Stromal cell of bone marrow (primary cell): Measurements from ENCODE around the gene CYTIP.
A peak's percentile ranks its signal among the peaks of the same experiment; 100 is the strongest.

Experiments
- DNase-seq: peaks from one replicate; pipeline ENCODE4 v3.0.0-alpha.2; 2012; ENCODE audit warnings: low read depth

Gene CYTIP

DNA sequence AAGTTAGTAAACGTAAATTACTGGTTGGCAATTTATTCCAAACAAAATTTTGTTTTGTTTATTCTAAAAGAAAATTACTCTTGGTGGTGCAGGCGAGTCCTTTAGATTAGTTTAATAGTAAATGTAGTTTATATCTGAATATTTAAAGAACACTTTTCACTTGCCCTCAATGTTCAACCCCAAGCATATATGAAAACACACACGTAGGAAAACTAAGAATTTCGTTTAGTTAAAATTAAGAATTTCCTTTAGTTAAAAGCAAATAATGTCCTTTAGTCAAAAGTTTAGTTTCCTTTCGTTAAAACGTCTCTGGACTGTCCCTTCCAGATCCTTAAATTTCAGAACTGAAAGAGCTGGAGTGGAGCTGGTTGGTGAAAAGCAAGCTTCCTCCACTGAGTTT, 19.1 kb upstream of the CYTIP start:
- no peak for DNase-seq

DNA sequence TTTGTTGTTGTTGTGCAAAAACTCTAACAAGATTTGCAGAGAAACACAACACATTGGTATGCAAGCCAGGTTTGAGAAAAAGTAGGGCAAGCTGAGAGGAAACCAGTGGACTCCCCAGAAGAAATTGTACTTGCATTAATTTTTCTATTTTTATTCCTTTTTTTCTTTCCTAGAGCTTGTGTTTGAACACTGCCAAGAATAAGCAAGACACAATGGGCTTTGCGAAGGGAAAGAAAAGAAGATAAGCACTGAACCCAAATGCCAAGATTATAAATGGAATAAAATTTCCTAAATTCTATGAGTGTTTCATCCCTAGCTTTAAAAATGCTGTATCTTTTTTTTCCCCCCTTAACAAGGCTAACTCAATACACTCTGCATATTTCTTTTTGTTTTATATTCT, 17.0 kb upstream of the CYTIP start:
- no peak for DNase-seq

DNA sequence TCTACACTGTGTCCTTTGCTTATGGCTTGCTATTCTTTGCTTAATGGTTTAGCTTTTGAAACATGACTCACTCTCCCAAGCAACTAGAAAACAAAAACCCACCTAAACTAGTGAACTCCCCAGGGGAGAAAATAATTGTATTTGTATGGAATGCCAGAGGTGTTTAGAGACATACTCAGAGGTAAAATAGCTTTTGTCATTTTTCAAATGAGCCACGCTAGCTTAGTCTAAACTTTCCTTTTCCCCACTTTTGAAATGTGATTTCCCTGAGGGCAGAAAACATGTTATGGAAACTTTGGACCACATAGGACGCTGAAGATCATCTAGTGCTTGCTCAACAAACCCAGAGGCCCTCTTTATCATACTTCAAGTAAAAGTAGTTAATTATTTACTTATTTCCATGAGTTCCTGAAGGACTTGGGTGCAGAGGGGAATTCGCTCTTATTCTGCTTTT, 16.5 kb upstream of the CYTIP start:
- no peak for DNase-seq

- no peak for DNase-seq
These were observed 15.6 kb upstream of the CYTIP start for GRCh38 chr2:157459486-157459885.

- DNase-seq, result no peak
These were observed 3.9 kb upstream of the CYTIP start for GRCh38 chr2:157447741-157448140.

DNA sequence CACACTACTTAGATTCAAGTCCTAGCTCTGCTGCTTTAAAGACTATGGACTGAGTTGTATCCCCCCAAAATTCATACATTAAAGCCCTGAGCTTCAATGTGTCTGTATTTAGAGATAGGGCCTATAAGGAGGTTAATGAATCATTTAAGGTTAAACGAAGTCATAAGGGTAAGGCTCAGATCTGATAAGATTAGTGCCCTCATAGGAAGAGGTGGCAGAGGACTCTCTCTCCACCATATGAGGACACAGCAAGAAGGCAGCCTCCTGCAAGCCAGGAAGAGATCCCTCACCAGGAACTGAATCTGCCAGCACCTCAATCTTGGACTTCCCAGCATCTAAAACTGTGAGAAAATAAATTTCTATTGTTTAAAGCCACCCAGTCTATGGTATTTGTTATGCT, 3.1 kb upstream of the CYTIP start:
- no peak for DNase-seq

DNA sequence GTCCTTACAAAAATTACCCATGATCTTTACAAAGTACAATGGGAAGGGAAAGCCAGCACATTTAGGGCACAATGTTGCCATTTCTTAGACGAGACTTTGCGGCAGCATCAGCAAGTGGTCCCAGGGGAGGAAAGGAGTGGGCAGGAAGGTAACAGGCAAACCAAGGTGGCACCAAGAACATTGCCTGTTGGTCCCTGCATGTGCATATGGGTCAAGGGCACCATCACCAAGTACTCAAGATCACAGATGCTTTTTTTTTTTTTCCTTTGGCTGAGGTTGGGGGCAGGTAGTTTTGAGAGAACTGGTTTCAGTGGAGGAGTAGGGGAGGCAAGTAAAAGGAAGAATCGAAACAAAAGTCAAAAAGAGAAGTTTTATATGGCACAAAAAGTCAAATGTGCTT, 752 bp upstream of the CYTIP start:
- DNase-seq, result no peak

- DNase-seq, result no peak
These were observed 799 bp downstream of the CYTIP start for GRCh38 chr2:157443090-157443489.

DNA sequence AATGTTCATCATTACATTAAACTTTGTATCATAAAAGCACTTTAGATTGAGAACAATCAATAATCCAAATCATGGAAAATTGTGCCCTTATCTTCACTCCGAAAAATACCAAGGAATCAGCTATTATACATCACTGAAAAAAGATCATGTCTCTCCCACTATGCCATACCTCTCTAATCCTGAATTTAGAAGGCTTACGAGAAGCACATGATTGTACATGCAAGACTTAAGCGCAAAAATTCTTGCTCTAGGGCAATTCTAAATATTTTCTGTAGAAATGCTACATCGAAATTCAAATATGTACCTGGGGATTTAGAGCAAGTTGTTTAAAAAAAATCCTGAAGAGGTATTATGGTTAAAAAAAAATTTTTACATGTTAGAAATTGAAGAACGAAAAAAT, 1.3 kb downstream of the CYTIP start:
- no peak for DNase-seq

GRCh38 chr2:157442191-157442590, 1.7 kb downstream of the CYTIP start:
- DNase-seq, result no peak

DNA sequence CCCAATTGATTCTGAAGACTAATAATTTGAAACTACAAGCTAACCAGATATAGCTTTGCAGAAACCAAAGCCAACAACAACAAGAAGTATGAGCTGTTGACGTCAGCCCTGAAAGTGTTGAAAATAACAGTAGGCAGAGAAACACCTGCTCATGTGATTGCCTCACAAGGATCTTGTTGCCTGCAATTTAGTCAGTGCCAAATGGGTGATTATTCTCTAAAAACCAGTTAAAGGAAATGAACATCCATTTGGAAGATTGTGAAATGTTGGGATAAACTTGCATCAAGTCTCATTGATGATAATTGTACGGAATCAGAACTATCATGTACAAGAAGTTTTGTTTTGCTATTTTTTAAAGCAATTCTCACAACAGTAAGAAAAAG, 2.8 kb downstream of the CYTIP start:
- no peak for DNase-seq

DNA sequence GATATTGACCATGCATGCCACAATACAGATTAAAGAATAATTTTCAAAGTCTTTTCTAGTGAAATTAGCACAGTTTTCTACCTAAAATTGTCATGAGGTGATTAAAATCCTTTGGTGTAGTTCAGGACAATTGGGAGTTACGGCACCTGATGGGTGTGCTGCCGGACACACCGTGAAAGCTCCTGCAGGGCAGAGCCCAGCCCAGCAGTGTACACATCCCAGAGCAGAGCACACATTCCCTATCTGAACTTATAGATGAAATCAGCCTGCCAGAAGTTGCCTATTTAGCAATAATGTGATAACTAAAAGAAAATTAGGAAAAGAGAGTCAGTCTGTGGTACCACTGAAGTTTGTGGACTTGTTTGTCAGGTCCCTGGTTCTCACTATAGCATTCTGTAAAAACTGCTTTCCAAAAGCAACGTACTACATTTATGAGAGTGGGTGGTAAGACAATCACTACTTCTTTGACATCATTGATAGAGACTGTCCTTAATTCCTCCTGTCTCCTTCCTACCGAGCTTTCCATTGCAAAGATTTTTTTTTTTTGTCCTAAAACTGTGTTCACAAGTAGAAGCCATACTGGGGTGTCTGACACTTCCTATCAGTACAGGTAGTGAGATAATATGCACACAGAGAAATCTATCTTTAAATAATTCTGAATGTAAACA, 3.4 kb downstream of the CYTIP start:
- DNase-seq, result no peak

DNA sequence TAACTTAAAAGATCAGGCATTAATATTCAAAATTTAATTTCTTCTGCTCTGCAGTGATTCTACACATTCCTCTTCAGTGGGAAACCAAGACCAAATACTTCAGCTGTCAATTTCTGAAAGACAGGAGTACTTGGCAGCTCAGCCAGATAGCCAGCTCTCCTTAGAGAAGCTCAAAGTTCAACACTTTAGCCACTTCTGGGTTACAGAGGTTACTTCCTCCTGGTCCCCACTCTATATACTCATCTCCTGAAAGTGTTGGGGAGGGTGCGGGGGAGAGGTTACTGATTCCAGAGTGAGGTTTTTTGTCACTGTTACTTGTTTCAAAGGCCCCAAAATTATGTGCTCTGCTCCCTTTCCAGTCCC, 4.1 kb downstream of the CYTIP start:
- no peak for DNase-seq

GRCh38 chr2:157438863-157439823, 4.7 kb downstream of the CYTIP start:
- DNase-seq, result peak; percentile 52

- no peak for DNase-seq
These were observed 10.5 kb downstream of the CYTIP start for GRCh38 chr2:157433394-157433793.

- no peak for DNase-seq
These were observed 11.3 kb downstream of the CYTIP start for GRCh38 chr2:157432475-157433106.

DNA sequence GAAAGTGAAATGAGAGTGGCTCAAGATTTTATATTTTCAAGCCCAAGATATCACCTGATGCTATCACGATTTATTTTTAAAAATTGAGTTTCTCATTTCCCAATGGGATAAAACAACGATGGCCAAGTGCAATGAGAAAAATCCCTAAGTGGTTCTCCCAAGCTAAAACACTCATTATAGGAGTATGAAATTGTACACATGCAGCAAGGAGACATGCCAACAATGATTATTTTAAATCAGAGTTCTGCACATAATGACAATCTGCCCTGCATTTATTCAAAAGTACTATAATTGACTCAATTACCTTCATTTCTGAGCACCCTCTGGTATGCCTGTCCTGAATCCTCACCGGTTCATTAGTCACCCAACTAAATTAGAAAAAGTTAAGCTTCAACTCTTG, 12.7 kb downstream of the CYTIP start:
- no peak for DNase-seq

GRCh38 chr2:157428500-157429175, 15.3 kb downstream of the CYTIP start:
- DNase-seq, result no peak

- no peak for DNase-seq
These were observed 16.0 kb downstream of the CYTIP start for GRCh38 chr2:157427922-157428303.

GRCh38 chr2:157427003-157427921, 16.6 kb downstream of the CYTIP start:
- DNase-seq, result no peak

- DNase-seq, result no peak
These were observed 17.4 kb downstream of the CYTIP start for GRCh38 chr2:157426477-157426994.
